NCI-H69 (cell line): ENCODE measurements around the gene GRK1.
"Not testable (repeated sequence)": the region's sequence is repeated elsewhere in the genome, so short reads cannot be mapped to it uniquely, and the experiment has no call there.

Experiments
- DNase-seq: peaks from one replicate; lab custom pipeline; 2025; lab: John Stamatoyannopoulos, UW

GRK1 gene

GRCh38 chr13:113743366-113744195 lies 76.6 kb downstream of the GRK1 start:
- no peak for DNase-seq

- peak; percentile 64 for DNase-seq
Observed at GRCh38 chr13:113744197-113745000, 77.4 kb downstream of the GRK1 start.

GRCh38 chr13:113745059-113745458 lies 78.0 kb downstream of the GRK1 start:
- DNase-seq, result no peak

- DNase-seq, result peak; percentile 36
Observed at GRCh38 chr13:113745500-113746142, 78.6 kb downstream of the GRK1 start.

- no peak for DNase-seq
Observed at GRCh38 chr13:113746143-113746525, 79.1 kb downstream of the GRK1 start.

GRCh38 chr13:113746671-113747070 lies 79.7 kb downstream of the GRK1 start:
- no peak for DNase-seq

- DNase-seq, result no peak
Observed at GRCh38 chr13:113747291-113747833, 80.3 kb downstream of the GRK1 start.

- no peak for DNase-seq
Observed at GRCh38 chr13:113748101-113748861, 81.3 kb downstream of the GRK1 start.

- DNase-seq, result no peak
Observed at GRCh38 chr13:113748862-113749451, 81.9 kb downstream of the GRK1 start.

- DNase-seq, result no peak
Observed at GRCh38 chr13:113749507-113749906, 82.5 kb downstream of the GRK1 start.

GRCh38 chr13:113749967-113750366 lies 82.9 kb downstream of the GRK1 start:
- DNase-seq, result no peak

- no peak for DNase-seq
Observed at GRCh38 chr13:113750554-113751399, 83.8 kb downstream of the GRK1 start.

GRCh38 chr13:113751491-113751890 lies 84.5 kb downstream of the GRK1 start:
- no peak for DNase-seq

- DNase-seq, result not testable (repeated sequence)
Observed at GRCh38 chr13:113752211-113752986, 85.4 kb downstream of the GRK1 start.

- no peak for DNase-seq
Observed at GRCh38 chr13:113753171-113753570, 86.2 kb downstream of the GRK1 start.

GRCh38 chr13:113754242-113754641 lies 87.2 kb downstream of the GRK1 start:
- no peak for DNase-seq

- no peak for DNase-seq
Observed at GRCh38 chr13:113754691-113755090, 87.7 kb downstream of the GRK1 start.

GRCh38 chr13:113756441-113757097 lies 89.5 kb downstream of the GRK1 start:
- no peak for DNase-seq
